ENCODE measurements around the gene RIMBP3C.
"Not testable (repeated sequence)": the region's sequence is repeated elsewhere in the genome, so short reads cannot be mapped to it uniquely, and the experiment has no call there.

Gene RIMBP3C

DNA sequence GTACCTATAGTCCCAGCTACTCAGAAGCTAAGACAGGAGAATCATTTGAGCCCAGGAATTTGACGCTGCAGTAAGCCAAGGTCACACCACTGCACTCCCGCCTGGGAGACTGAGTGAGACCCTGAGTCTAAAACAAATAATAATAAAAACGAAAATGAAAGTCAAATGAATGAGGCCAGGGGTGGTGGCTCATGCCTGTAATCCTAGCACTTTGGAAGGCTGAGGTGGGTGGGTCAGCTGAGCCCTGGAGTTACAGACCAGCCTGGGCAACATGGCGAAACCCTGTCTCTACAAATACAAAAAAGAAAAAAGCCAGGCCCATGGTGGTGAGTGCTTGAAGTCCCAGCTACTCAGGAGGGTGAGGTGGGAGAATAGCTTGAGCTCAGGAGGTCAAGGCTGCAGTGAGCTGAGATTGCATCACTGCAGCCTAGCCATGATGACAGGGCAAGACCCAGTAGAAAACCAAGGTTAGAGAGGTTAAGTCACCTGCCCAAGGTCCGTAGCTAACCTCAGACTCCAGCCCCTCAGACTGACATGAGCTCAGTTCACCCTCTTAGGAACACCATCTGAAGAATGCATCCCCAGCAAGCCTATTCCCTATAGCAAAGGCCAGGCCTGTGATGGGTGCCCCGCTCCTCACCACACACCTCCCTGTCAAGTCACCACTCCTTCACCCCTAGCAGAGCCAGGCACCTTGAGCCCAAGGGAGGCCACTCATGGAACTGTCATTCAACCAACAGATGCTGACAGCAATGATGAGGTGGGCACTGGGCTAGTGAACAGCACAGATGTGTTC, 24.4 kb downstream of the RIMBP3C start:
- DNase-seq: not testable (repeated sequence)

- not testable (repeated sequence) for DNase-seq
These were observed 34.1 kb downstream of the RIMBP3C start for GRCh38 chr22:21516970-21517764.

DNA sequence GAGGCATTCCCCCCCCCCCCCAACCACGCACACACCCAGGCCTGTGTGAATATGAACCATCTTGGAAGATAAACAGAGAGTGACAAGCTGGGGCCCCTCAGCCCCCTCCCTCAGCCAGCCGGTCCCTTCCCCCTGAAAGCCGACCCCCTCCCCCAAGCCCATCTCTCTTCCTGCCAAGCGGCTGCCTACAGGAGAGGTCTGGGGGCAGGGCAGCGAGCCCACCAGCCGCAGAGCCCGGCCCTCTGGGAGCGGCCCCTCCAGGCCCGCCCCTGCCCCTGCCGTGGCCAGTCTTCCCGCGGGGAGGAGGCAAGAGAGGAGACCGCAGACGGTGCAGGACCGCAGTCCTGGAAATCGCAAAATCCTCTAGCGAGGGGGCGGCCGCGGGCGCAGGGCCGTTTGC, 34.7 kb downstream of the RIMBP3C start:
- not testable (repeated sequence) for DNase-seq

GRCh38 chr22:21515234-21515633, 36.0 kb downstream of the RIMBP3C start:
- not testable (repeated sequence) for DNase-seq

GRCh38 chr22:21514117-21514516, 37.1 kb downstream of the RIMBP3C start:
- not testable (repeated sequence) for DNase-seq

DNA sequence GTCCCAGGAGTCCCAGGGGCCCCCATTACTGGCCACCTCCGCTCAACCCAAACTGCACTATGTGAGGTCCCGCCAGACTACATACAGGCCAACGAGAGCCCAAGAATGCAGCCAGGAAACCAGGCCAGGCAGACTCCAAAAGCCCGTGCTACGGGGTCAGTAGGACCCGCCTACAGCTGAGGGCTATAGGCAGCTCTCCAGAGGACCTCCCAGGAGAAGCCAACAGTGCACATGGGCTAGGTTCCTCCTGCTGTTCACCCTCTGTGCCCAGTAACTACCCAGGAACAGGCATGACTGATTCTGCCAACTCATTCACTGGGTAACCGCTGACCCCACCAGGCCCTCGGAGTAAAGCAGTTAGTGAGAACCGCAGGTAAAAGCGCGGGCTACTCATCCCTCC, 39.2 kb downstream of the RIMBP3C start:
- DNase-seq: not testable (repeated sequence)

GRCh38 chr22:21510397-21510796, 40.9 kb downstream of the RIMBP3C start:
- not testable (repeated sequence) for DNase-seq

- DNase-seq: not testable (repeated sequence)
These were observed 51.4 kb downstream of the RIMBP3C start for GRCh38 chr22:21499623-21500506.

DNA sequence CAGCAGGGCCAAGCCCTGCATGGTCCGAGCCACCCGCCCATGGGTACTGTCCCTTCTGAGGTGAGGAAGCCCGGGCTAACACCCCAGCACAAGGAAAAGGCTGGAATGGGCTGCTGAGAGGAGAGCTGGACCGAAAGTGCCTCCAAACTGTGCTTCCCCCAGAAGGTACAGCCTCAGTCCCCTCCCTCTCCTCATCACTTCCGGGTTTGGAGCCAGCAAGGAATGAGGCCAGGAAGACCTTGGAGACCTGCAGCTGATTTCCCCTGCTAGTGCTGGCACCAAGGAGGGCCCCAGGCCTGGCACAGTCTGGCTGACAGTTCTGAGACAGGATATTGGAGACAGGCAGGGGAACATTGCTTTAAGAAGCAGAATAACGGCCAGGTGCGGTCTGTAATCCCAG, 52.8 kb downstream of the RIMBP3C start:
- DNase-seq: not testable (repeated sequence)

GRCh38 chr22:21497984-21498383, 53.3 kb downstream of the RIMBP3C start:
- DNase-seq: not testable (repeated sequence)
